Measurements from ENCODE around the gene DNAJB1. TPM values are rescaled to one million over a fixed set of nuclear protein-coding genes. Genes with fewer than 3 reads are reported as not detected.

Gene DNAJB1
- total RNA-seq, 1 experiment from 2014 or later: 149 TPM

DNA sequence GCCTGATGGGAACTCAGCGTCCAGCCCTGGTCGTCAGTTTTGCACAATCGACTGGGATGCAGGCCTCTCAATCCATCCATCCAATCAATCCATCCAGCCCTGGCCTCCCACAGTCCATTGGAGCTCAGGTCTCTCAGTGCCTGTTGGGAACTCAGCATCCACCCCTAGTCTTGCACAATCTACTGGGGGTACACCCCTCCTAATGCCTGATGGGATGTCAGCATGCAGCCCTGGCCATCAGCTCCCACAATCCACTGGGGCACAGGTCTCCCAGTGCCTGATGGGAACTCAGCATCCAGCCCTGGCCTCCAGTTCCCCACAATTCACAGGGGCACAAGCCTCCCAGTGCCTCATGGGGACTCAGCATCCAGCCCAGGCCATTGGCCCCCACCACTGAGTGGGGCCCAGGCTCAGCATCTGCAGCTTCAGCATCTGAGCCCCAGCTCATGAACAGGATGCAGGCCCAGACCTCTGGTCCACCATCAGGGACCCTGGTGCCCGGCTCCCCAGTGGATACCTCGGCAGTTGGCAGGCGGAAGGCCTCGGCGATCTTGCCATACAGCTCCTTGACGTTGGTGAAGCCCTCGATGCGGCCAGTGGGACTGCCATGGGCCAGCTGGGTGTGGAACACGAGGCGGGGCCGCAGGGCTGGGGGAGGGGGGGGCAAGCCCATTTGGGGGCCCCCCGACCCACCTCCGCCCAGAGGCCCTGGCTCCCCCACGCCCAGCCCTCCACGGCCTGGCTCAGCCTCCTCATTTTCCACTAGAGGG is 35.8 kb downstream of the DNAJB1 start:
- Histone ChIP-seq H3K4me1 (ENCODE audit: control insufficient read depth, insufficient read depth, low read length) (peaks cover 7% of the 10 kb centered on the region), H3K9me3 (ENCODE audit: control insufficient read depth, insufficient read depth, low read depth, low read length) (no peaks in the 10 kb centered on the region), H3K4me3 (ENCODE audit: low read depth in 2 of 2, low read length in 2 of 2) (no peak overlapping the region), H3K27ac (ENCODE audit: low read length) (no peak overlapping the region), H3K36me3 (ENCODE audit: control insufficient read depth, insufficient read depth, low read length) (no peaks in the 10 kb centered on the region; the same call in 1 of the 2 replicates), H3K27me3 (ENCODE audit: control insufficient read depth, insufficient read depth, low read length) (no peaks in the 10 kb centered on the region)
- intact Hi-C loops (cut with micrococcal nuclease; ENCODE audit: unreplicated experiment): no loop called here
- BruUV-seq (replicated peaks): no TSS peak
- DNase-seq (ENCODE audit: low read depth, low spot score): no peak
- CTCF ChIA-PET: no interaction called here
- in situ Hi-C loops (cut with HindIII; ENCODE audit: low pct_unique_long_range_greater_than_20kb, low sequenced_read_pairs): no loop called here
- POLR2A ChIA-PET: no interaction called here
- TF ChIP-seq TCF7L2 (IDR thresholded peaks at IDR 0.05; ENCODE audit: low read depth, low read length): no peak
- no peak for TF ChIP-seq SIN3A (IDR thresholded peaks at IDR 0.05; ENCODE audit: borderline replicate concordance, insufficient read depth, low read depth, low read length)
- TF ChIP-seq, protein P1, sequence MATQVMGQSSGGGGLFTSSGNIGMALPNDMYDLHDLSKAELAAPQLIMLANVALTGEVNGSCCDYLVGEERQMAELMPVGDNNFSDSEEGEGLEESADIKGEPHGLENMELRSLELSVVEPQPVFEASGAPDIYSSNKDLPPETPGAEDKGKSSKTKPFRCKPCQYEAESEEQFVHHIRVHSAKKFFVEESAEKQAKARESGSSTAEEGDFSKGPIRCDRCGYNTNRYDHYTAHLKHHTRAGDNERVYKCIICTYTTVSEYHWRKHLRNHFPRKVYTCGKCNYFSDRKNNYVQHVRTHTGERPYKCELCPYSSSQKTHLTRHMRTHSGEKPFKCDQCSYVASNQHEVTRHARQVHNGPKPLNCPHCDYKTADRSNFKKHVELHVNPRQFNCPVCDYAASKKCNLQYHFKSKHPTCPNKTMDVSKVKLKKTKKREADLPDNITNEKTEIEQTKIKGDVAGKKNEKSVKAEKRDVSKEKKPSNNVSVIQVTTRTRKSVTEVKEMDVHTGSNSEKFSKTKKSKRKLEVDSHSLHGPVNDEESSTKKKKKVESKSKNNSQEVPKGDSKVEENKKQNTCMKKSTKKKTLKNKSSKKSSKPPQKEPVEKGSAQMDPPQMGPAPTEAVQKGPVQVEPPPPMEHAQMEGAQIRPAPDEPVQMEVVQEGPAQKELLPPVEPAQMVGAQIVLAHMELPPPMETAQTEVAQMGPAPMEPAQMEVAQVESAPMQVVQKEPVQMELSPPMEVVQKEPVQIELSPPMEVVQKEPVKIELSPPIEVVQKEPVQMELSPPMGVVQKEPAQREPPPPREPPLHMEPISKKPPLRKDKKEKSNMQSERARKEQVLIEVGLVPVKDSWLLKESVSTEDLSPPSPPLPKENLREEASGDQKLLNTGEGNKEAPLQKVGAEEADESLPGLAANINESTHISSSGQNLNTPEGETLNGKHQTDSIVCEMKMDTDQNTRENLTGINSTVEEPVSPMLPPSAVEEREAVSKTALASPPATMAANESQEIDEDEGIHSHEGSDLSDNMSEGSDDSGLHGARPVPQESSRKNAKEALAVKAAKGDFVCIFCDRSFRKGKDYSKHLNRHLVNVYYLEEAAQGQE (IDR thresholded peaks at IDR 0.05; ENCODE audit: insufficient read depth in 1 of 2, low read depth in 2 of 2, low read length in 1 of 2): no peak
- ATAC-seq: no peak

DNA sequence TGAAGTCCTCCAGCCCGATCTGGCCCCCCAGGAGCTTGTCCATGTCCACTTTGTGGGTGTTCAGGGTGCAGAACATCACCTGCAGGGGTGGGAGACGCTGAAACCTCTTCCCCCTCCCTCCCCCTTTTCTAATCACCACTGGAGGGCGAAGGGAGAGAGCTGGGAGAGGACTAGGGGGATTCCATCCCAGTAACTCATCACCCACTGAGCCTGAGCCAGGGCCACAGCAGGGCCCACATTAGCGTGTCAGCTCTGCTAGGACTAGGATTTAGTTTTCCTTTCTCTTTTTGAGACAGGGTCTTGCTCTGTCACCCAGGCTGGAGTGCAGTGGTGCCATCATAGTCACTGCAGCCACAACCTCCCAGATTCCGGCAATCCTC is 37.5 kb downstream of the DNAJB1 start:
- no TSS peak for BruUV-seq (replicated peaks)
- in situ Hi-C loops (cut with HindIII; ENCODE audit: low pct_unique_long_range_greater_than_20kb, low sequenced_read_pairs) (no loop called here), intact Hi-C loops (cut with micrococcal nuclease; ENCODE audit: unreplicated experiment) (no loop called here)
- ATAC-seq (no peak), DNase-seq (ENCODE audit: low read depth, low spot score) (no peak)
- CTCF ChIA-PET: interaction anchor here (0.5 to 1.1 kb wide), 5 partner anchors 81 to 401 kb away, joined by 3 to 9 read pairs (median 4); no protein-coding TSS in a partner anchor
- no peak overlapping the region for H3K27ac ChIP-seq (ENCODE audit: low read length)
- H3K4me1 ChIP-seq (ENCODE audit: control insufficient read depth, insufficient read depth, low read length): peaks cover 22% of the 10 kb centered on the region
- H3K4me3 ChIP-seq (ENCODE audit: low read depth in 2 of 2, low read length in 2 of 2): no peak overlapping the region
- H3K36me3 ChIP-seq (ENCODE audit: control insufficient read depth, insufficient read depth, low read length): no peaks in the 10 kb centered on the region; the same call in 1 of the 2 replicates
- POLR2A ChIA-PET: no interaction called here
- no peaks in the 10 kb centered on the region for H3K9me3 ChIP-seq (ENCODE audit: control insufficient read depth, insufficient read depth, low read depth, low read length)
- TF ChIP-seq SIN3A (IDR thresholded peaks at IDR 0.05; ENCODE audit: borderline replicate concordance, insufficient read depth, low read depth, low read length) (no peak), POLR2AphosphoS5 (IDR thresholded peaks at IDR 0.05; ENCODE audit: low read depth, low read length) (no peak), TCF7L2 (IDR thresholded peaks at IDR 0.05; ENCODE audit: low read depth, low read length) (no peak)
- TF ChIP-seq, protein P1 (IDR thresholded peaks at IDR 0.05; ENCODE audit: insufficient read depth in 1 of 2, low read depth in 2 of 2, low read length in 1 of 2): no peak
- TF ChIP-seq, protein P2, sequence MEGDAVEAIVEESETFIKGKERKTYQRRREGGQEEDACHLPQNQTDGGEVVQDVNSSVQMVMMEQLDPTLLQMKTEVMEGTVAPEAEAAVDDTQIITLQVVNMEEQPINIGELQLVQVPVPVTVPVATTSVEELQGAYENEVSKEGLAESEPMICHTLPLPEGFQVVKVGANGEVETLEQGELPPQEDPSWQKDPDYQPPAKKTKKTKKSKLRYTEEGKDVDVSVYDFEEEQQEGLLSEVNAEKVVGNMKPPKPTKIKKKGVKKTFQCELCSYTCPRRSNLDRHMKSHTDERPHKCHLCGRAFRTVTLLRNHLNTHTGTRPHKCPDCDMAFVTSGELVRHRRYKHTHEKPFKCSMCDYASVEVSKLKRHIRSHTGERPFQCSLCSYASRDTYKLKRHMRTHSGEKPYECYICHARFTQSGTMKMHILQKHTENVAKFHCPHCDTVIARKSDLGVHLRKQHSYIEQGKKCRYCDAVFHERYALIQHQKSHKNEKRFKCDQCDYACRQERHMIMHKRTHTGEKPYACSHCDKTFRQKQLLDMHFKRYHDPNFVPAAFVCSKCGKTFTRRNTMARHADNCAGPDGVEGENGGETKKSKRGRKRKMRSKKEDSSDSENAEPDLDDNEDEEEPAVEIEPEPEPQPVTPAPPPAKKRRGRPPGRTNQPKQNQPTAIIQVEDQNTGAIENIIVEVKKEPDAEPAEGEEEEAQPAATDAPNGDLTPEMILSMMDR (IDR thresholded peaks at IDR 0.05): no peak
- H3K27me3 ChIP-seq (ENCODE audit: control insufficient read depth, insufficient read depth, low read length): no peaks in the 10 kb centered on the region

All from Panc1 (cell line).